NCI-H526 (cell line): ENCODE measurements around the gene ATOSB.

ENCODE experiments used
- DNase-seq, 2 experiments: peaks; one replicate each; lab custom pipeline; 2025; lab: John Stamatoyannopoulos, UW

Gene ATOSB

GRCh38 chr9:35079426-35080341 is 36.0 kb downstream of the ATOSB start, which contains the start of gene FANCG:
FANCG (minus strand) TSS chr9:35079942; CDS start chr9:35079524, 418 bp downstream.
- peak; percentile 86 to 94 for DNase-seq

- DNase-seq = peak; percentile 10 to 42
These were observed 36.6 kb downstream of the ATOSB start for GRCh38 chr9:35079041-35079425.

DNA sequence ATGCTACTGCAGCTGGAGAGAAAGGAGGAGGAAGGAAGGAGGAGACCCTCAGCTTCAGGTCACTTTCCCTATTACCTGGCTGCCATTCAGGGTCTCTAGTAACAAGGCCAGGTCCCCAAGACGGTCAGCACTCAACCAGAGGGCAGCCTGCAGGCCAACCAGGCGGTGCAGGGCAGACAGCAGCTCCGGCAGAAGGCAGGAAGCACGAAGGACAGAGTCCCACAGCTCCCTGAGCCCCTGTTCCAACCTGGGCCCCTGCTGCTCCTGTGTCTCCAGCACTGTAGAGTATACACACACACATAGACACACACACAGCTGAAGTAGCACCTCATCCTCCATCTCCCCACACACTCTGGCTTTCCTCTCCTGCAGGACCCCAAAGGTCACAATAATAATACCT is 37.6 kb downstream of the ATOSB start:
- DNase-seq = no peak

GRCh38 chr9:35076848-35077247 is 38.8 kb downstream of the ATOSB start:
- no peak for DNase-seq

- DNase-seq = no peak
These were observed 40.3 kb downstream of the ATOSB start for GRCh38 chr9:35075358-35075757.

DNA sequence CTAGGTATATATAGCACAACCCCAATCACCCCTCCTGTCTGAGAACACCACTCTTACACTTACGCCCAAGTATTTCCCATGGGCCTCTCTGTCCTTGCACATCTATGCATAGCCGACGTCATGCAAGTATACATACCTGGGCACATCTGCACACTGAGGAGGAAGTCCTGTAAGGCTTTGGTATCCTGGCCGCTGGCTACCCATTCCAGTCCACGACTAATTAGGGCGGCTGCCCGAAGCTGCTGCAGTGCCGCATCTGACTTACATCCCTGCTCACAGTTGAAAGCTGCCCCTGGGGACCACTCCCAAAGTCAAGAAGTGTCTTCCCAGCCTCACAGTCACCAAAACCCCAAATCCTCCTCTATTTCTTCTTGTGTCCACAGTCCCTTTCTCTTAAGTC is 40.9 kb downstream of the ATOSB start:
- DNase-seq = no peak

DNA sequence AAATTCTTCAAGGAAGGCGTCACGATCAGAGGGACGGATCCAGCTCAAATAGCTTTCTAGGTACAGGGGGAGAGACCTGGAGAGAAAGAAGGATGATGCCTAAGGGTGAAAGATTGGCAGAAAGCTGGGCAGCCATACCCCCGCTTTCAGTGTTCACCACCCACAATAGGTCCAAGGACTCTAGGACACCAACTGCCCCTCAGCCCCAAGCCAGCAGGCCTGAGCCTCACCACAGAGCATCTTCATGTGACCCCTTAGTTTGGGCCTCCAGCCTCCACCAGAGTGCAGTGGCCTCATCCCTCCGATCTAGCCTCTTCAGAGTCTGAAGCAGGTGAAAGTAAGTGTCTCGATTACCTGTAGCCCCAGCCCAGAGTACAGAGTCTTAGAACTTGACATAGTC is 41.5 kb downstream of the ATOSB start:
- no peak for DNase-seq

GRCh38 chr9:35073279-35073612 is 42.4 kb downstream of the ATOSB start:
- no peak for DNase-seq

- peak; percentile 98 to 99 for DNase-seq
These were observed 43.0 kb downstream of the ATOSB start, which contains the start of gene VCP for GRCh38 chr9:35072461-35073278. VCP (minus strand) TSS chr9:35072625; CDS start chr9:35072353, 272 bp downstream.

- DNase-seq = peak; percentile 74 to 93
These were observed 43.7 kb downstream of the ATOSB start for GRCh38 chr9:35071814-35072460.

DNA sequence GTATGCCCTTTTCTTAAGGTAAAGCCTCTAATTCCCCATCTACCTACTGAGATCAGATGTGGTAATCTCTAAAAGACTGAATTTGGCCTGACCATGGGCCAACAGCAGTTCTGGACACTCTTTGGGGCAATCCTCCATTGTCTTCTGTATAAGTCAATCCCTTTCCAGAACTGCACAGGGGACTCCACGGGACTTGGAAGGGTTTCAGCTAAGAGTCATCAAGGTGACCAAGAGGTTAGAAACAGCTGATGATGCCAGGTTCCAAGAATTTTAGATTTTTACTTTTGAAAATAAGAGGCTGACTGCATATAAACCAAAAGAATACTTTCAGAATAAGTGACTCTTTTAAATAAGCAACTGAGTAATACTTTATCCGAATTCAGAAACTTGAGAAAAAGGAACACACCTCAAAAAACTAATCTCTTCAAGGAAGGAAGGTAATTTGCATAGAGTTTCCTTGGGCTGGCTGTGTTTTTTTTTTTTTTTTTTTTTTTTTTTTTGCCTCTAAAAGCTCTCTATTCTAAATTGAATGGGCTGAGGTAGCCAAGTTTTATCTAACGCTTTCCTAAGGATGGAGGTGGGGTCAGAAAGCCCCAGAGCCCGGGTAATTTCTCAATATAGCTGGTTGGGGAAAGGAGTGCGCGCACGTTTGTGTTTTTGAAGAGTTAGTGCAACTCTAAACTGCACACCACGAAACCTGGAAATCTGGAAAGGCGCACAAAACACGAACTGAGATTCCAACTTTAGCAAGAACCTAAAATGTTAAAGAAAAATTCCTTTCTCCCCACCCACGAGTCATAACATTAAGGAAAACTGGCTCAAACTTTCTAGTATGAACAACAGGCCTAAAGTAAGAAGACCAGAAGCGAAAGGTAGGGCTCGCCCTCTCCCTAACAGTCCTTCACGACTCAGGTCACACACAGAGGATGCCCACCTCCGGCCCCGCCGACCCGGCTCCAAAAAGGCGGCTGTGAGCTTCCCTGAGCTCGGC is 44.5 kb downstream of the ATOSB start:
- no peak for DNase-seq

- no peak for DNase-seq
These were observed 46.6 kb downstream of the ATOSB start for GRCh38 chr9:35069020-35069419.

DNA sequence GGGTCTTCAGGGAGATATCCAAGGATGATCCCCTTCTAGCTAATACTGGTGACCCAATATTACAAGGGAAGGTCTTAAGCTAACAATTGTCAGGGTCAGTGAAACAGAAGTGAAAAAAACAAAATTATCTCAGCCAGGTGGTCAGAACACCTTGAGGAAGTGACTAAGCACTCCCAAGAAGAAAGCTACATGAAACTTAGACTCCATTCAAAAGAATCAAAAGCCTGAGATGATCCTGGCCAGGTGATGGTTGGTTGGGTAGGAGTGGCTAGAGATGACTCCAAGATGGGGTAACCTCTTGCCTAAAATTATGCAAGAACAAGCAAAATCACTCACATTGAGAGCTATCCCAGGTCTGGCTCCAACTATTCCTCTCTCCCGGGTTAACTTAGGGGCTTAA is 48.6 kb downstream of the ATOSB start:
- DNase-seq = no peak

DNA sequence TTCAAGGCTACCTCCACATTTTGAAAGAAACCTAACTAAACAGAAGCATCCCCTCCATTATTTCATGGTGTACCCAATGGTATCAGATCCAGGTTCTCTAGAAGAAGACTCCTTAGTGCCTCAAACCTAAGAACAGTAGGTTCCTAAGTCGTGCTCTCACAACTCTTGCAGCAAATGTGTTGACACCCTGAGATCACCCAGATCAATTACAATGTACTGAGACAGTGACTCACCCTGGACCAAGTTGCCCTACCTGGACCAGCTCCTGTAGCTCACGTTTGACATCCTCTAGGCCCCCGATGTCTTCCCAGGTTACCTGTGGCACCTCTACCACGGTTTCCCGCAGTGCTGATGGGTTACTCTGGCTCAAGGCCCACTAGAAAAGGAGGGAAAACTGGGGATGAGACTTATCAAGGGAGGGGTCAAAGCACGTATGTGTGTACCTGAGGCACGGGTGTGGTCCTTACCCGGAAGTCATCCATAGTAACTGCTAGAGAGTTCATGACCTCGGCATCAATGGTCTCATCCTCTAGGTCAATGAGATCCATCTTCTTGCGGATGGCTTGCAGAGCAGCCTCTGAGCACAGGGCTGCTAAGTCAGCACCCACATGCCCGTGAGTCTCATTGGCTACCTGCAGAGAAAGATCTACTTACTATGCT is 55.0 kb downstream of the ATOSB start:
- no peak for DNase-seq

DNA sequence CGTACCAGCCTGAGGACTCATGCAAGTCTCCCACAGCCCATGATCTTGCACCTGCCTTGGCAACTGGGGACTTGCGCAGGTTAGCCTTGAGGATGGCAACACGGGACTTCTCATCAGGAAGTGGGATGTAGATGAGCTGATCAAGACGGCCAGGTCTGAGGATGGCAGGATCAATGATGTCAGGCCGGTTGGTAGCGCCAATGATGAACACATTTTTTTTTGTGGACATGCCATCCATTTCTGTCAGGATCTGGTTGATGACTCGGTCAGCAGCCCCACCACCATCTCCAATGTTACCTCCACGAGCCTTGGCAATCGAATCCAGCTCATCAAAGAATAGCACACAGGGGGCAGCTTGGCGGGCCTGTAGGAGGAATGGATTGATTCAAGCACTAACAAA is 56.2 kb downstream of the ATOSB start:
- DNase-seq = no peak

- no peak for DNase-seq
These were observed 58.4 kb downstream of the ATOSB start for GRCh38 chr9:35057271-35057620.

DNA sequence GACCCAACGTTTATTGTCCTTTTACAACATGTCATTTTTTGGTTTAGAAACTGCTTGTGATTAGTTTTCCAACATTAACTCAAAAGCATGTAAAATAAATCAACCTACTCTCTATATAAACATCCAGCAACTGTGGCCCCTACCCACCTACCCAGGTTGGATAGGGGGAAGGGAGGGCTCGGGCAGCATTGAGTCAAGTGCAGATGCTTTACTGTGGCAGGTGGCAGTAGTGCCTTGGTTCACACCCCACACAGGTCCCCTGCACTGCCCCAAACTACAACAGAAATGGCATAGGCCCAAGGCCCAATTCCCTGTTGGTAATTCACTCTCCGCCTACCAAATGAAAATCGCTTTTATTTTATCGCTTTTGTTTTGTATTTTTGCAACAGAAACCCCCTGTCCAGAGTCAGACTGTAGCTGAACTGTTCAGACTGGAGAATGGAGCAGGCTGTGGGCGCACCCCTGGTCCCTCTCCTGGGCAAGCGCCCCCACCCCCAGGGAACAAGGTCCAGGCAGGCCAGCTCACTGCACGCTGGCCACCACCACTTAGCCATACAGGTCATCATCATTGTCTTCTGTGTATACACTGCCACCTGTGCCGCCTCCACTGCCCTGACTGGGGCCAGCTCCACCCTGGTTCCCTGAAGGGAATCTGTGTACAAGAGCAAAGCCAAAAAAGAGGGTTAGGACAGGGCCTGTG is 58.9 kb downstream of the ATOSB start:
- DNase-seq = no peak

GRCh38 chr9:35054871-35055644 is 60.6 kb downstream of the ATOSB start:
- DNase-seq = no peak

DNA sequence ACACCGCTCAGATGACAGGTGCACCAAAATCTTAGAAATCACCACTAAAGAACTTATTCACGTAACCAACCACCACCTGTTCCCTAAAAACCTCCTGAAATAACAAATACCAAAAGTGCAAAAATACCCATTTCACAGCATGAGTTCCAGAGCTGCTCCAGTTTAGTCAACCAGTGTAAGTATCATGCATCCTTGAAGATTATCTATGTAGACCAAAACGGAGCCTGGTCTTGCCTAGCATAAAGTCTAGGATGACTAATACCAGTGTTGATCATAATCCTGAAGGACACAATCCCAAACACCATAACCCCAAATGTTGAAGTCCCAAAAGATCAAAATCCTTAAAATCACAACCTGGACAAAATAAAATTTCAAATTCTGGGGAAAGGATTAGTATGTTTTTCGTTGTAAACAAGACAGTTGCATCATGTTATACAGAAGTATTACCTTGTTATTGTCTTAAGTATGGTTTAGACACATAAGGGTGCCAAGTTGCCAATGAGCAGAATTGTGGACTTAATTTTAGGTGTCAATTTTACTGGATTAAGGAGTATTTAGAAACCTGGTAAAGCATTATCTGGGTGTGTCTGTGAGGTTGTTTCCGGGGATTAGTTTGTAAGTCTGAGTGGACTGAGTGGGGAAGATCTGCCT is 61.4 kb downstream of the ATOSB start:
- no peak for DNase-seq
